Measurements from ENCODE around the gene PDE6G. TPM values are rescaled to one million over a fixed set of nuclear protein-coding genes. Genes with fewer than 3 reads are reported as not detected.
A peak's percentile ranks its signal among the peaks of the same experiment; 100 is the strongest.

PDE6G gene
- total RNA-seq, 2 donors from 2014 or later: not detected

- no peaks in the 10 kb centered on the region for H3K36me3 ChIP-seq
- H3K4me1 ChIP-seq: peaks cover 20% of the 10 kb centered on the region
- no peak overlapping the region for H3K27ac ChIP-seq
- no peak for DNase-seq
- no peak for TF ChIP-seq CTCF (IDR thresholded peaks at IDR 0.05)
- H3K9ac ChIP-seq (ENCODE audit: low read depth in 2 of 2, low read length in 2 of 2): peak overlapping the region in 1 of 2 donors; percentile 96
- peak overlapping the region; percentile 83 for H3K4me3 ChIP-seq
- no peaks in the 10 kb centered on the region for H3K9me3 ChIP-seq
- H3K27me3 ChIP-seq: no peaks in the 10 kb centered on the region
- intact Hi-C loops (cut with DNase I): no loop called here
These were observed 45.1 kb upstream of the PDE6G start for GRCh38 chr17:81701288-81702071.

GRCh38 chr17:81700353-81701287, 44.3 kb upstream of the PDE6G start:
- DNase-seq: no peak
- Histone ChIP-seq H3K4me3 (no peak overlapping the region), H3K9ac (ENCODE audit: low read depth in 2 of 2, low read length in 2 of 2) (peak overlapping the region in 1 of 2 donors; percentile 96), H3K27me3 (no peaks in the 10 kb centered on the region), H3K36me3 (no peaks in the 10 kb centered on the region), H3K9me3 (no peaks in the 10 kb centered on the region), H3K27ac (no peak overlapping the region), H3K4me1 (peaks cover 20% of the 10 kb centered on the region)
- intact Hi-C loops (cut with DNase I): no loop called here
- TF ChIP-seq CTCF (IDR thresholded peaks at IDR 0.05): no peak

GRCh38 chr17:81697261-81698044, 41.1 kb upstream of the PDE6G start:
- DNase-seq: no peak

GRCh38 chr17:81696218-81696941, 40.0 kb upstream of the PDE6G start:
- no peak overlapping the region for H3K4me3 ChIP-seq
- H3K27ac ChIP-seq: no peak overlapping the region
- H3K36me3 ChIP-seq: peaks cover 6% of the 10 kb centered on the region
- H3K4me1 ChIP-seq: peaks cover 3% of the 10 kb centered on the region
- H3K9ac ChIP-seq (ENCODE audit: low read depth in 2 of 2, low read length in 2 of 2): no peak overlapping the region
- intact Hi-C loops (cut with DNase I): no loop called here
- no peak for DNase-seq
- H3K27me3 ChIP-seq: no peaks in the 10 kb centered on the region
- no peaks in the 10 kb centered on the region for H3K9me3 ChIP-seq
- no peak for TF ChIP-seq CTCF (IDR thresholded peaks at IDR 0.05)

More at GRCh38 chr17:81697261-81698044, 41.1 kb upstream of the PDE6G start:
- Histone ChIP-seq H3K27ac (no peak overlapping the region), H3K4me1 (peaks cover 11% of the 10 kb centered on the region), H3K36me3 (peaks cover 6% of the 10 kb centered on the region), H3K9me3 (no peaks in the 10 kb centered on the region), H3K4me3 (no peak overlapping the region), H3K9ac (ENCODE audit: low read depth in 2 of 2, low read length in 2 of 2) (no peak overlapping the region), H3K27me3 (no peaks in the 10 kb centered on the region)
- intact Hi-C loops (cut with DNase I): no loop called here
- TF ChIP-seq CTCF (IDR thresholded peaks at IDR 0.05): no peak
